HG02610 (cell line): ENCODE results near the gene CFAP410.

Source experiments
- ATAC-seq: cut with Tn5 transposase; IDR thresholded peaks from one replicate; pipeline ENCODE4 v1.9.1; 2021; ENCODE audit warnings: mild to moderate bottlenecking, moderate library complexity; ENCODE audit not compliant: unreplicated experiment

CFAP410 gene

GRCh38 chr21:44338971-44339910 is at the start of gene CFAP410:
Gene CFAP410, minus strand, starts transcription at chr21:44339390. Its CDS starts 196 bp downstream, at chr21:44339194.
- peak; percentile 84 for ATAC-seq

- ATAC-seq = no peak
Observed at GRCh38 chr21:44384968-44385367, 45.8 kb upstream of the CFAP410 start.

GRCh38 chr21:44383216-44383615 is 44.0 kb upstream of the CFAP410 start:
- ATAC-seq = no peak

GRCh38 chr21:44382536-44382935 is 43.3 kb upstream of the CFAP410 start:
- no peak for ATAC-seq

- ATAC-seq = no peak
Observed at GRCh38 chr21:44381874-44382273, 42.7 kb upstream of the CFAP410 start.

- no peak for ATAC-seq
Observed at GRCh38 chr21:44380876-44381275, 41.7 kb upstream of the CFAP410 start.

GRCh38 chr21:44379991-44380865 is 41.0 kb upstream of the CFAP410 start:
- no peak for ATAC-seq

- no peak for ATAC-seq
Observed at GRCh38 chr21:44379515-44379848, 40.3 kb upstream of the CFAP410 start.

- no peak for ATAC-seq
Observed at GRCh38 chr21:44378646-44379514, 39.7 kb upstream of the CFAP410 start.

- ATAC-seq = no peak
Observed at GRCh38 chr21:44377922-44378645, 38.9 kb upstream of the CFAP410 start.

- no peak for ATAC-seq
Observed at GRCh38 chr21:44377201-44377921, 38.2 kb upstream of the CFAP410 start.

- no peak for ATAC-seq
Observed at GRCh38 chr21:44376606-44377005, 37.4 kb upstream of the CFAP410 start.

GRCh38 chr21:44375761-44376241 is 36.6 kb upstream of the CFAP410 start:
- ATAC-seq = no peak

GRCh38 chr21:44375281-44375651 is 36.1 kb upstream of the CFAP410 start:
- ATAC-seq = no peak

GRCh38 chr21:44374601-44375280 is 35.6 kb upstream of the CFAP410 start:
- ATAC-seq = no peak

- ATAC-seq = no peak
Observed at GRCh38 chr21:44372616-44373015, 33.4 kb upstream of the CFAP410 start.

GRCh38 chr21:44371596-44371995 is 32.4 kb upstream of the CFAP410 start:
- no peak for ATAC-seq

GRCh38 chr21:44370786-44371410 is 31.7 kb upstream of the CFAP410 start:
- no peak for ATAC-seq
